Brain microvascular endothelial cell (primary cell): ENCODE results near the gene CRYGC.

Source experiments
- DNase-seq: peaks from one replicate; pipeline ENCODE4 v3.0.0-alpha.2; 2020
- H3K27ac ChIP-seq: fragments of 250-450 bp; sonication (Bioruptor Pico); 2 replicates; pipeline ENCODE4 v1.5.1; 2020; ENCODE audit warnings: mild to moderate bottlenecking, moderate library complexity
- H3K27me3 ChIP-seq: fragments of 250-450 bp; sonication (Bioruptor Pico); replicated peaks from 2 replicates; pipeline ENCODE4 v1.5.1; 2020; ENCODE audit warnings: mild to moderate bottlenecking
- H3K36me3 ChIP-seq: fragments of 250-450 bp; sonication (Bioruptor Pico); replicated peaks from 2 replicates; pipeline ENCODE4 v1.5.1; 2020; ENCODE audit warnings: mild to moderate bottlenecking
- H3K4me3 ChIP-seq: 2 replicates; pipeline ENCODE4 v1.5.1; 2011; ENCODE audit warnings: low read depth, mild to moderate bottlenecking, control low read depth, low read length, moderate library complexity
- CTCF ChIP-seq: IDR thresholded peaks from 2 replicates; pipeline ENCODE4 v1.5.1; 2011; ENCODE audit warnings: low read depth, mild to moderate bottlenecking, moderate library complexity, low read length, control low read depth, inconsistent platforms; ENCODE audit errors: missing control alignments
- in situ Hi-C: cut with HindIII; loops from 2 replicates; pipeline ENCODE4 v1.10.0; 2017; ENCODE audit warnings: low sequenced_read_pairs, low pct_ligation_motif_present

The CRYGC gene

GRCh38 chr2:208135794-208136715 is 6.4 kb upstream of the CRYGC start:
- no peak for DNase-seq
- in situ Hi-C loops, result no loop called here
- H3K27ac ChIP-seq, result no peak overlapping the region
- H3K4me3 ChIP-seq, result no peak overlapping the region
- H3K27me3 ChIP-seq, result no peaks in the 10 kb centered on the region
- no peak for TF ChIP-seq CTCF
- no peaks in the 10 kb centered on the region for H3K36me3 ChIP-seq

GRCh38 chr2:208134928-208135586 is 5.4 kb upstream of the CRYGC start:
- Histone ChIP-seq H3K27ac (no peak overlapping the region), H3K4me3 (no peak overlapping the region), H3K36me3 (no peaks in the 10 kb centered on the region), H3K27me3 (no peaks in the 10 kb centered on the region)
- DNase-seq, result no peak
- TF ChIP-seq CTCF, result no peak
- in situ Hi-C loops, result no loop called here

DNA sequence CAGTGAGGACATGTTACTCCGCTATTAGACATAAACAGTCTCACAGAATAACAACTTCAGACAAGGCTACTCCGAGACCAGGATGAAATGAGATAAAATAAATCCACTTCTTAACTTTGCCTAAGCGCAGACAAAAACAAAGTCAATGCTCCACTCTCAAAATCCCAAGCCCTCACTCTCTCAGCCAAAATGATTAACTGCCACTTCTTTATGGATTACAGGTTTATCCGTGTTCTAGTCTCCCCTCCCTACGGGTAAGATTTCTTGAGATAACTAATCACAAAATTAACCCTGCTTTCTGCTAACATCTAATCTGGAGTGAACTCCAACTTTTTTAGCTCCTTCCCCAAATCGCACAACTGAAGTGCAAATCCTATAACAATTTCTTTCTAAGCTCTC is 1.1 kb upstream of the CRYGC start:
- TF ChIP-seq CTCF, result no peak
- in situ Hi-C loops, result no loop called here
- DNase-seq, result no peak
- no peak overlapping the region for H3K27ac ChIP-seq
- no peaks in the 10 kb centered on the region for H3K27me3 ChIP-seq
- H3K36me3 ChIP-seq, result no peaks in the 10 kb centered on the region
- no peak overlapping the region for H3K4me3 ChIP-seq

GRCh38 chr2:208128136-208128535 is 1.5 kb downstream of the CRYGC start:
- Histone ChIP-seq H3K27ac (no peak overlapping the region), H3K36me3 (no peaks in the 10 kb centered on the region), H3K27me3 (no peaks in the 10 kb centered on the region), H3K4me3 (no peak overlapping the region)
- no peak for DNase-seq
- in situ Hi-C loops, result no loop called here
- TF ChIP-seq CTCF, result no peak

DNA sequence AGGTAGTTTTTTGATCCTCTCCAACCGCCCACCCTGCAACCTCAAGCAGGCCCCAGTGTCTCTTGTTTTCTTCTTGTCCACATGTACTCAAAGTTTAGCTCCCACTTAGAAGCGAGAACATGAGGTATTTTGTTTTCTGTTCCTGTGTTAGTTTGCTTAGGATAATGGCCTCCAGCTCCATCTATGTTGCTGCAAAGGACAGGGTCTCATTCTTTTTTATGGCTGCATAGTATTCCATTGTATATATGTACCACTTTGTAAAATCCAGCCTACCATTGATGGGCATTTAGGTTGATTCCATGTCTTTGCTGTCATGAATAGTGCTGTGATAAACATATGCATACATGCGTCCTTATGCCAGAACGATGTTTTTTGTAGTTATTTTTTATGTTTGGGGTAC is 2.5 kb downstream of the CRYGC start:
- Histone ChIP-seq H3K27ac (no peak overlapping the region), H3K4me3 (no peak overlapping the region), H3K27me3 (no peaks in the 10 kb centered on the region), H3K36me3 (no peaks in the 10 kb centered on the region)
- in situ Hi-C loops, result no loop called here
- TF ChIP-seq CTCF, result no peak
- DNase-seq, result no peak
